ENCODE data around the gene MRM3.

- TF ChIP-seq CTCF (conservative IDR thresholded peaks at IDR 0.05; ENCODE audit: low read length) (no peak), EZH2phosphoT487 (IDR thresholded peaks at IDR 0.05; ENCODE audit: borderline replicate concordance, low read depth, low read length) (no peak)
Measured at GRCh38 chr17:806781-807522, 24.8 kb downstream of the MRM3 start.
